GM12878 (cell line): ENCODE results near the gene RTL3. TPM values are rescaled to one million over a fixed set of nuclear protein-coding genes. Genes with fewer than 3 reads are reported as not detected.

Experiments
- ATAC-seq: fragments of 200-7000 bp; cut with Tn5 transposase; 3 replicates; pipeline ENCODE4 v1.9.1; 2020; ENCODE audit warnings: mild to moderate bottlenecking, moderate library complexity
- BruUV-seq: library from RNA; stranded (reverse); fragments of 400-500 nt; replicated peaks from 2 replicates; lab custom pipeline; 2021; lab: Mats Ljungman, UMichigan
- CTCF ChIA-PET: fragments of 300-600 bp; sonication (Branson Sonifier 250); formaldehyde crosslinking; extraction: SDS; loops from one replicate; lab custom pipeline; 2021; ENCODE audit warnings: inconsistent platforms; lab: Yijun Ruan, JAX
- POLR2A ChIA-PET: fragments of 350-600 bp; formaldehyde crosslinking; extraction: SDS; loops from one replicate; lab custom pipeline; 2021; ENCODE audit warnings: inconsistent platforms; lab: Charles Lee
- RAD21 ChIA-PET: fragments of 300-600 bp; sonication (Branson Sonifier 250); formaldehyde crosslinking; loops from one replicate; lab custom pipeline; 2023; ENCODE audit warnings: antibody characterized with exemption; ENCODE audit not compliant: unreplicated experiment; lab: Charles Lee
- SMC1A ChIA-PET: fragments of 300-600 bp; sonication (Branson Sonifier 250); formaldehyde crosslinking; loops from one replicate; lab custom pipeline; 2023; ENCODE audit not compliant: unreplicated experiment, uncharacterized antibody; lab: Charles Lee
- DNase-seq: peaks from one replicate; pipeline ENCODE4 v3.0.0-alpha.2; 2011; ENCODE audit warnings: low read depth, low spot score
- FAIRE-seq: peaks from 3 replicates; lab custom pipeline; 2011; peaks lifted over from hg19 to GRCh38; lab: Jason Lieb, UNC
- H2AFZ ChIP-seq: 2 replicates; pipeline ENCODE4 v1.6.0; 2011; ENCODE audit warnings: low read depth, low read length, control low read depth; ENCODE audit not compliant: control insufficient read depth
- H3K27ac ChIP-seq: 2 replicates; pipeline ENCODE4 v1.5.1; 2011; ENCODE audit warnings: control low read depth; ENCODE audit not compliant: control insufficient read depth, insufficient read depth
- H3K27me3 ChIP-seq, 2 experiments: replicated peaks in 1 of 2; 2 replicates each; pipeline versions ENCODE4 v1.6.0 to v1.6.1; 2011; ENCODE audit warnings: low read length in 1 of 2; ENCODE audit not compliant: control insufficient read depth in 2 of 2, insufficient read depth in 2 of 2
- H3K36me3 ChIP-seq, 2 experiments: 2 replicates each; pipeline ENCODE4 v1.5.1; 2011; ENCODE audit warnings: low read length in 1 of 2; ENCODE audit not compliant: control insufficient read depth in 2 of 2, insufficient read depth in 2 of 2
- H3K4me1 ChIP-seq: 2 replicates; pipeline ENCODE4 v1.6.1; 2011; ENCODE audit warnings: mild to moderate bottlenecking, low read length, moderate library complexity, mixed read lengths; ENCODE audit not compliant: control insufficient read depth, insufficient read depth
- H3K4me2 ChIP-seq: 2 replicates; pipeline ENCODE4 v1.6.0; 2011; ENCODE audit warnings: control low read depth; ENCODE audit not compliant: control insufficient read depth, insufficient read depth
- H3K4me3 ChIP-seq: fragments of 200-600 bp; sonication (generic); 2 replicates; pipeline ENCODE4 v1.5.1; 2016
- H3K79me2 ChIP-seq: 2 replicates; pipeline ENCODE4 v1.6.0; 2011; ENCODE audit warnings: low read length; ENCODE audit not compliant: control insufficient read depth, insufficient read depth
- H3K9ac ChIP-seq: 2 replicates; pipeline ENCODE4 v1.8.0; 2011; ENCODE audit warnings: low read length, control low read depth, mixed read lengths; ENCODE audit not compliant: control insufficient read depth, insufficient read depth
- H3K9me3 ChIP-seq: replicated peaks from 3 replicates; pipeline ENCODE4 v1.5.1; 2011; ENCODE audit warnings: mild to moderate bottlenecking, low read length; ENCODE audit not compliant: control insufficient read depth, insufficient read depth
- H4K20me1 ChIP-seq: 2 replicates; pipeline ENCODE4 v1.6.0; 2011; ENCODE audit not compliant: control insufficient read depth, insufficient read depth
- BHLHE40 ChIP-seq, 2 experiments: fragments of 450-650 bp in 1 of 2; IDR thresholded peaks; 2 replicates each; pipeline ENCODE4 v1.6.1; 2011 to 2017; ENCODE audit warnings: low read depth in 2 of 2, borderline replicate concordance in 1 of 2, improper control_type of control experiment in 1 of 2, low read length in 1 of 2, mild to moderate bottlenecking in 1 of 2
- E4F1 ChIP-seq: fragments of 450-650 bp; IDR thresholded peaks from 2 replicates; pipeline ENCODE4 v1.6.1; 2018; ENCODE audit warnings: borderline replicate concordance, mild to moderate bottlenecking; ENCODE audit not compliant: partially characterized antibody
- EED ChIP-seq: sonication (generic); IDR thresholded peaks from 2 replicates; pipeline ENCODE4 v1.6.1; 2016; ENCODE audit warnings: antibody characterized with exemption, low read depth
- KDM1A ChIP-seq: fragments of 200-600 bp; sonication (generic); IDR thresholded peaks from 2 replicates; pipeline ENCODE4 v1.6.1; 2016; ENCODE audit warnings: borderline replicate concordance
- RBBP5 ChIP-seq: fragments of 200-600 bp; sonication (generic); conservative IDR thresholded peaks from 2 replicates; pipeline ENCODE4 v1.6.1; 2016
- SIN3A ChIP-seq: IDR thresholded peaks from 2 replicates; pipeline ENCODE4 v1.6.1; 2012; ENCODE audit warnings: low read depth, low read length, improper control_type of control experiment
- SIX5 ChIP-seq: IDR thresholded peaks from 2 replicates; pipeline ENCODE4 v1.6.1; 2011; ENCODE audit warnings: mild to moderate bottlenecking, low read depth, low read length, moderate library complexity; ENCODE audit not compliant: severe bottlenecking
- SRF ChIP-seq, 2 experiments: IDR thresholded peaks; 2 replicates each; pipeline ENCODE4 v1.6.1; 2011; ENCODE audit warnings: low read depth in 2 of 2, low read length in 2 of 2, mild to moderate bottlenecking in 1 of 2, moderate library complexity in 1 of 2
- TARDBP ChIP-seq: IDR thresholded peaks from 2 replicates; pipeline ENCODE4 v1.6.1; 2016; ENCODE audit warnings: borderline replicate concordance
- ZBTB11 ChIP-seq: fragments of 450-650 bp; formaldehyde crosslinking; IDR thresholded peaks from 2 replicates; pipeline ENCODE4 v1.5.0; 2022; ENCODE audit warnings: mild to moderate bottlenecking, missing genetic modification characterization
- ZNF207 ChIP-seq: fragments of 450-650 bp; IDR thresholded peaks from 2 replicates; pipeline ENCODE4 v1.6.1; 2014; ENCODE audit warnings: antibody characterized with exemption, mild to moderate bottlenecking, borderline replicate concordance
- ZNF217 ChIP-seq: fragments of 450-650 bp; IDR thresholded peaks from 2 replicates; pipeline ENCODE4 v1.6.1; 2017; ENCODE audit warnings: antibody characterized with exemption, mild to moderate bottlenecking
- ZSCAN29 ChIP-seq: fragments of 450-650 bp; IDR thresholded peaks from 2 replicates; pipeline ENCODE4 v1.6.1; 2017; ENCODE audit warnings: mild to moderate bottlenecking, moderate library complexity
- ZZZ3 ChIP-seq: IDR thresholded peaks from 2 replicates; pipeline ENCODE4 v1.6.1; 2011; ENCODE audit warnings: low read depth; ENCODE audit not compliant: control insufficient read depth, insufficient read length
- WGBS: methylation state at CpG from one replicate; pipeline ENCODE4 v1.1.6; 2016; ENCODE audit warnings: low lambda C conversion rate; ENCODE audit not compliant: insufficient replicate concordance, insufficient coverage; ENCODE audit errors: missing lambda C conversion rate; 5-methylcytosine and 5-hydroxymethylcytosine counted together
- in situ Hi-C: fragments of 300-500 bp; cut with MboI; formaldehyde crosslinking; loops from 9 replicates; pipeline ENCODE4 v1.14.3; 2018; ENCODE audit warnings: mixed read lengths
- intact Hi-C: fragments of 100-400 bp; cut with micrococcal nuclease; formaldehyde crosslinking; loops from one replicate; pipeline ENCODE4 v1.14.2; 2022; ENCODE audit not compliant: unreplicated experiment
- polyA plus RNA-seq, 11 experiments: library from polyadenylated mRNA; depleted of rRNA in 4 of 11; unstranded in 6 of 11; stranded (reverse) in 5 of 11; fragments of >200 nt; fragmentation: Nextera tagmentation in 4 of 11; fragmentation: Illumina TruSeq in 1 of 11; extraction: Ambion mirVana in 4 of 11; extraction: Trizol in 1 of 11; gene quantifications; 1 replicate in 1 of 11; 2 replicates in 10 of 11; pipeline versions ENCODE4 v1.2.1 to v1.2.3, GENCODE V29; 2011 to 2016; ENCODE audit warnings: inconsistent platforms in 2 of 11, missing spikeins in 2 of 11, low read depth in 1 of 11
- total RNA-seq, 4 experiments: library from RNA; depleted of rRNA in 3 of 4; stranded (reverse); fragments of >200 nt in 3 of 4; fragmentation: Illumina TruSeq in 1 of 4; extraction: Trizol in 1 of 4; gene quantifications; 2 replicates each; pipeline versions ENCODE4 v1.2.1 to v1.2.3, GENCODE V29; 2013 to 2021
- TF ChIP-seq, protein P1 (sequence below): IDR thresholded peaks from 2 replicates; pipeline ENCODE4 v1.6.1; 2012; ENCODE audit warnings: low read length, inconsistent platforms

RTL3 gene
- total and polyA plus RNA-seq, 10 of the 15 experiments (the other 5 are each of a cell fraction or from before 2014, with no cell fraction given), result 0.09 to 1.5 (median 0.27) TPM; not detected in 1

DNA sequence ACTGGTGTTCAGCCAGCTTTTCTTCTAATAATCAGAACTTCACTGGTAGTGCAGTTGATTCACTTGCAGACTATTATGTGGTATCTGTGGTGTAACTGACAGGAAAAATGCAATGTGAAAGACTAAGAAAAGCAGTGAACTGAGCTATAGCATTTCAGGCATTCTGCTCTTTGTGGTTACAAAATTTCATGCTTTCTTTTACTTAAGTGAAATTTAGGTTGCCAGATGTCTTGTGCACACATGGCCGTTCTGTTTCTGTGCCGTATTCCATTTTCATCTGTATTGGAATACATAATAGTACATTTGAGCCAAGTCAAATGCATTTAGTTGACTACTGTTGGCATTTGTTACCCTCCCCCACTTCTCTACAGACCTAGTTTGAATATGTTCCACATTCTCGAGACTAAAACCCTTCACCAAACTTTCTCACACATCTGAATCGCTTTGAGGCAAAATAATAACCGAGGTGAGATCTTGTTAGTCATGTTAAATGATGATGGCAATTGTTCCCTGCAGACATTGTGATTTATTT is 8.2 kb downstream of the RTL3 start:
- in situ Hi-C loops (no loop called here), intact Hi-C loops (no loop called here)
- BruUV-seq, result no TSS peak
- Histone ChIP-seq H2AFZ (peak overlapping the region; percentile 45), H3K9me3 (no peaks in the 10 kb centered on the region; the same call in 2 of the 3 replicates), H3K79me2 (no peaks in the 10 kb centered on the region), H3K9ac (no peak overlapping the region), H3K4me2 (peak overlapping the region; percentile 65), H3K27ac (peak overlapping the region; percentile 59), H3K4me3 (no peak overlapping the region), H4K20me1 (no peaks in the 10 kb centered on the region), H3K36me3 (no peaks in the 10 kb centered on the region), H3K4me1 (peaks cover 3% of the 10 kb centered on the region; the same call in 1 of the 2 replicates), H3K27me3 (no peaks in the 10 kb centered on the region)
- WGBS, result 0% methylated on average over 5 of the region's 5 CpGs
- FAIRE-seq (peak; percentile 74), ATAC-seq (peak; percentile 83), DNase-seq (peak; percentile 72)
- ChIA-PET POLR2A (interaction anchor here (1.0 to 1.5 kb wide), 2 partner anchors 8 to 76 kb away, joined by 3 to 4 read pairs; partner anchors contain the start of gene RTL3), SMC1A (interaction anchor here (0.6 to 2.3 kb wide), 17 partner anchors 7 to 1340 kb away, joined by 3 to 13 read pairs (median 4); no protein-coding TSS in a partner anchor), RAD21 (interaction anchor here (0.9 to 1.9 kb wide), 13 partner anchors 8 to 608 kb away, joined by 3 to 10 read pairs (median 4); partner anchors contain the start of gene RTL3), CTCF (interaction anchor here (1.2 to 1.5 kb wide), 6 partner anchors 7 to 431 kb away, joined by 3 to 5 read pairs (median 3); no protein-coding TSS in a partner anchor)
- no peak for TF ChIP-seq ZBTB11 (CRISPR knock-in tag)
- TF ChIP-seq KDM1A, result no peak
- TF ChIP-seq RBBP5, result no peak
- peak; percentile 72; the same call in 1 of the 2 replicates for TF ChIP-seq ZNF217
- no peak for TF ChIP-seq SRF (IDR thresholded peaks at IDR 0.05; ENCODE audit: low read depth in 2 of 2, low read length in 2 of 2)
- no peak for TF ChIP-seq ZSCAN29
- TF ChIP-seq, protein P1, sequence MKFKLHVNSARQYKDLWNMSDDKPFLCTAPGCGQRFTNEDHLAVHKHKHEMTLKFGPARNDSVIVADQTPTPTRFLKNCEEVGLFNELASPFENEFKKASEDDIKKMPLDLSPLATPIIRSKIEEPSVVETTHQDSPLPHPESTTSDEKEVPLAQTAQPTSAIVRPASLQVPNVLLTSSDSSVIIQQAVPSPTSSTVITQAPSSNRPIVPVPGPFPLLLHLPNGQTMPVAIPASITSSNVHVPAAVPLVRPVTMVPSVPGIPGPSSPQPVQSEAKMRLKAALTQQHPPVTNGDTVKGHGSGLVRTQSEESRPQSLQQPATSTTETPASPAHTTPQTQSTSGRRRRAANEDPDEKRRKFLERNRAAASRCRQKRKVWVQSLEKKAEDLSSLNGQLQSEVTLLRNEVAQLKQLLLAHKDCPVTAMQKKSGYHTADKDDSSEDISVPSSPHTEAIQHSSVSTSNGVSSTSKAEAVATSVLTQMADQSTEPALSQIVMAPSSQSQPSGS, result peak; percentile 76
- no peak for TF ChIP-seq ZNF207
- TF ChIP-seq TARDBP, result no peak
- TF ChIP-seq SIX5, result no peak
- TF ChIP-seq ZZZ3, result no peak
- TF ChIP-seq BHLHE40 (IDR thresholded peaks at IDR 0.05; ENCODE audit: borderline replicate concordance in 1 of 2, low read depth in 2 of 2, low read length in 1 of 2), result peak in 1 of 2 experiments; percentile 29; a peak in 1 of 4 replicates
- TF ChIP-seq E4F1, result no peak
- peak; percentile 81 for TF ChIP-seq EED
- no peak for TF ChIP-seq SIN3A
